B cell (primary cell): Measurements from ENCODE around the gene ADK. TPM values are rescaled to one million over a fixed set of nuclear protein-coding genes. Genes with fewer than 3 reads are reported as not detected.

ENCODE experiments used
- ATAC-seq: fragments of 200-7000 bp; cut with Tn5 transposase; one replicate; pipeline ENCODE4 v1.10.0; 2021; ENCODE audit warnings: low read depth, mild to moderate bottlenecking, moderate number of reproducible peaks, moderate library complexity
- CTCF ChIA-PET: fragments of 350-600 bp; sonication (Branson Sonifier 250); formaldehyde crosslinking; loops from one replicate; lab custom pipeline; 2021; ENCODE audit warnings: antibody characterized with exemption, inconsistent platforms; lab: Charles Lee
- POLR2A ChIA-PET: fragments of 350-600 bp; sonication (Branson Sonifier 250); formaldehyde crosslinking; loops from one replicate; lab custom pipeline; 2021; ENCODE audit warnings: antibody characterized with exemption; lab: Charles Lee
- DNase-seq: peaks from one replicate; pipeline ENCODE4 v3.0.0; 2013
- H2AFZ ChIP-seq: 2 replicates; pipeline ENCODE4 v1.6.1; 2012; ENCODE audit warnings: mild to moderate bottlenecking, low read depth, low read length; ENCODE audit not compliant: insufficient read depth, poor library complexity, severe bottlenecking
- H3K27ac ChIP-seq, 2 donors: 1 replicate in 1 of 2; 2 replicates in 1 of 2; pipeline ENCODE4 v1.5.1; 2012 to 2013; ENCODE audit warnings: low read length in 2 of 2, mild to moderate bottlenecking in 2 of 2, moderate library complexity in 1 of 2
- H3K27me3 ChIP-seq, 4 experiments: fragments of 200-600 bp in 1 of 4; sonication (generic) in 1 of 4; replicated peaks in 1 of 4; 1 replicate in 2 of 4; 2 replicates in 2 of 4; pipeline versions ENCODE4 v1.6.1 to v1.7.0; 2013 to 2016; ENCODE audit warnings: low read length in 3 of 4, mild to moderate bottlenecking in 2 of 4, mixed read lengths in 1 of 4, moderate library complexity in 1 of 4; ENCODE audit not compliant: insufficient read depth in 4 of 4, control insufficient read depth in 3 of 4; ENCODE audit errors: control extremely low read depth in 1 of 4
- H3K36me3 ChIP-seq, 2 experiments: replicated peaks in 1 of 2; 1 replicate in 1 of 2; 2 replicates in 1 of 2; pipeline versions ENCODE4 v1.6.1 to v1.7.1; 2013; ENCODE audit warnings: low read length in 1 of 2; ENCODE audit not compliant: insufficient read depth in 2 of 2, control insufficient read depth in 1 of 2; ENCODE audit errors: control extremely low read depth in 1 of 2, extremely low read depth in 1 of 2
- H3K4me1 ChIP-seq, 2 donors: fragments of 200-600 bp in 1 of 2; sonication (generic) in 1 of 2; 1 replicate in 1 of 2; 2 replicates in 1 of 2; pipeline versions ENCODE4 v1.5.1 to v1.6.1; 2013 to 2017; ENCODE audit warnings: low read length in 2 of 2; ENCODE audit not compliant: control insufficient read depth in 2 of 2, insufficient read depth in 2 of 2
- H3K4me2 ChIP-seq: replicated peaks from 2 replicates; pipeline ENCODE3; 2012; ENCODE audit warnings: mild to moderate bottlenecking, low read depth, low read length; ENCODE audit not compliant: poor library complexity, severe bottlenecking
- H3K4me3 ChIP-seq, 5 experiments: fragments of 200-600 bp in 1 of 5; sonication (generic) in 1 of 5; 1 replicate in 3 of 5; 2 replicates in 2 of 5; pipeline versions ENCODE4 v1.5.1 to v1.7.0; 2011 to 2016; ENCODE audit warnings: low read length in 4 of 5, mild to moderate bottlenecking in 4 of 5, low read depth in 2 of 5, control low read depth in 1 of 5, moderate library complexity in 1 of 5; ENCODE audit not compliant: insufficient read depth in 1 of 5; ENCODE audit errors: control extremely low read depth in 1 of 5, extremely low read depth in 1 of 5
- H3K79me2 ChIP-seq: fragments of 200-600 bp; sonication (generic); one replicate; pipeline ENCODE4 v1.6.0; 2016; ENCODE audit warnings: low read length; ENCODE audit not compliant: control insufficient read depth, insufficient read depth
- H3K9ac ChIP-seq: fragments of 200-600 bp; sonication (generic); 2 replicates; pipeline ENCODE4 v1.6.1; 2017; ENCODE audit warnings: mild to moderate bottlenecking, low read length, moderate library complexity
- H3K9me3 ChIP-seq, 3 donors: one replicate each; pipeline versions ENCODE4 v1.6.1 to v1.7.1; 2013; ENCODE audit warnings: low read length in 2 of 3; ENCODE audit not compliant: control insufficient read depth in 2 of 3, insufficient read depth in 1 of 3; ENCODE audit errors: control extremely low read depth in 1 of 3
- H4K20me1 ChIP-seq: 2 replicates; pipeline ENCODE4 v1.6.0; 2012; ENCODE audit warnings: mild to moderate bottlenecking, low read length; ENCODE audit not compliant: insufficient read depth, control insufficient read depth, poor library complexity, severe bottlenecking
- H3K27ac Mint-ChIP-seq: one replicate; pipeline ENCODE4 v1.8.0; 2021; ENCODE audit warnings: mixed read lengths
- H3K27me3 Mint-ChIP-seq: one replicate; pipeline ENCODE4 v1.8.0; 2021; ENCODE audit warnings: mixed read lengths
- H3K4me1 Mint-ChIP-seq: one replicate; pipeline ENCODE4 v1.8.0; 2021; ENCODE audit warnings: mixed read lengths
- H3K4me3 Mint-ChIP-seq: one replicate; pipeline ENCODE4 v1.8.0; 2021; ENCODE audit warnings: mixed read lengths
- H3K9me3 Mint-ChIP-seq: one replicate; pipeline ENCODE4 v1.8.0; 2022; ENCODE audit warnings: mixed read lengths; ENCODE audit not compliant: insufficient read depth
- EZH2 ChIP-seq: IDR thresholded peaks from 2 replicates; pipeline ENCODE4 v1.6.1; 2012; ENCODE audit warnings: borderline replicate concordance, low read depth, mild to moderate bottlenecking, moderate library complexity, low read length; ENCODE audit not compliant: insufficient read depth, poor library complexity, severe bottlenecking
- WGBS: methylation state at CpG from one replicate; pipeline ENCODE4 v1.1.5; 2013; ENCODE audit warnings: missing lambda C conversion rate; ENCODE audit not compliant: insufficient coverage; 5-methylcytosine and 5-hydroxymethylcytosine counted together
- intact Hi-C: fragments of 100-400 bp; cut with micrococcal nuclease; formaldehyde crosslinking; loops from one replicate; pipeline ENCODE4 v1.10.0; 2022
- polyA plus RNA-seq: library from polyadenylated mRNA; depleted of rRNA; stranded (reverse); fragments of >200 nt; gene quantifications from 2 replicates; pipeline ENCODE4 v1.2.3, GENCODE V29; 2012
- total RNA-seq, 2 donors: library from RNA; stranded (reverse); fragments of 120-200 nt in 1 of 2; gene quantifications; 1 replicate in 1 of 2; 2 replicates in 1 of 2; pipeline versions ENCODE4 v1.2.3 to v1.2.4, GENCODE V29; 2013 to 2022
- TF ChIP-seq, protein P1 (sequence below): fragments of 200-600 bp; IDR thresholded peaks from one replicate; pipeline ENCODE4 v1.8.0; 2022; ENCODE audit warnings: antibody characterized with exemption, mild to moderate bottlenecking

The ADK gene
- total and polyA plus RNA-seq, 2 donors (not counting 1 experiment from before 2014, with no cell fraction given) = 37.2 to 52.6 TPM

DNA sequence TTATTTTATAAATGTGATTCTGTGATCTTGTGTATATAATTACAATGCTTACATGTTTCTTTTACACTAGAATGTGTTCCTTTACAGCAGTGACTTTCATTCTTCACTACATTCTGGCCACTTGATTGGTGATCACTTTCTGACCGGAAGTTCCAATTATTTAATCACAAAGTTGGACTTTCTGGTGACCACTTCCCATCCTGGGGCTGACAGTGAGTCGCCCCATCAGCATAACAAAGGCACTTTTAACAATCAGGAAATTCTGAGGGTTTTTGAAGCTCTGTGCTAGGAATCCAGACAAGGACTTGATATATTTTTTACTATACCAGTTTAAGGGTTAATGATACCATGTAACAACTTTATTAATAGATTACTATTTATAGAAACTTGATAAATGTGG is 393.1 kb downstream of the ADK start:
- H4K20me1 ChIP-seq = no peaks in the 10 kb centered on the region
- no peaks in the 10 kb centered on the region for H3K9me3 ChIP-seq
- no peak overlapping the region for H3K4me2 ChIP-seq
- DNase-seq (no peak), ATAC-seq (no peak)
- WGBS = 83% methylated on average over 2 of the region's 2 CpGs
- Mint-ChIP-seq H3K9me3 (no peaks in the 10 kb centered on the region), H3K27me3 (no peaks in the 10 kb centered on the region), H3K4me1 (peaks cover 1% of the 10 kb centered on the region), H3K4me3 (no peak overlapping the region), H3K27ac (no peak overlapping the region)
- no peak overlapping the region for H3K27ac ChIP-seq
- intact Hi-C loops = no loop called here
- no peak overlapping the region for H3K4me3 ChIP-seq
- CTCF ChIA-PET = no interaction called here
- POLR2A ChIA-PET = no interaction called here
- no peak for TF ChIP-seq EZH2
- TF ChIP-seq, protein P1, sequence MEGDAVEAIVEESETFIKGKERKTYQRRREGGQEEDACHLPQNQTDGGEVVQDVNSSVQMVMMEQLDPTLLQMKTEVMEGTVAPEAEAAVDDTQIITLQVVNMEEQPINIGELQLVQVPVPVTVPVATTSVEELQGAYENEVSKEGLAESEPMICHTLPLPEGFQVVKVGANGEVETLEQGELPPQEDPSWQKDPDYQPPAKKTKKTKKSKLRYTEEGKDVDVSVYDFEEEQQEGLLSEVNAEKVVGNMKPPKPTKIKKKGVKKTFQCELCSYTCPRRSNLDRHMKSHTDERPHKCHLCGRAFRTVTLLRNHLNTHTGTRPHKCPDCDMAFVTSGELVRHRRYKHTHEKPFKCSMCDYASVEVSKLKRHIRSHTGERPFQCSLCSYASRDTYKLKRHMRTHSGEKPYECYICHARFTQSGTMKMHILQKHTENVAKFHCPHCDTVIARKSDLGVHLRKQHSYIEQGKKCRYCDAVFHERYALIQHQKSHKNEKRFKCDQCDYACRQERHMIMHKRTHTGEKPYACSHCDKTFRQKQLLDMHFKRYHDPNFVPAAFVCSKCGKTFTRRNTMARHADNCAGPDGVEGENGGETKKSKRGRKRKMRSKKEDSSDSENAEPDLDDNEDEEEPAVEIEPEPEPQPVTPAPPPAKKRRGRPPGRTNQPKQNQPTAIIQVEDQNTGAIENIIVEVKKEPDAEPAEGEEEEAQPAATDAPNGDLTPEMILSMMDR = no peak
- no peak overlapping the region for H2AFZ ChIP-seq
- H3K27me3 ChIP-seq = no peaks in the 10 kb centered on the region
- H3K79me2 ChIP-seq = no peaks in the 10 kb centered on the region
- no peaks in the 10 kb centered on the region for H3K36me3 ChIP-seq
- no peak overlapping the region for H3K9ac ChIP-seq
- no peaks in the 10 kb centered on the region for H3K4me1 ChIP-seq

DNA sequence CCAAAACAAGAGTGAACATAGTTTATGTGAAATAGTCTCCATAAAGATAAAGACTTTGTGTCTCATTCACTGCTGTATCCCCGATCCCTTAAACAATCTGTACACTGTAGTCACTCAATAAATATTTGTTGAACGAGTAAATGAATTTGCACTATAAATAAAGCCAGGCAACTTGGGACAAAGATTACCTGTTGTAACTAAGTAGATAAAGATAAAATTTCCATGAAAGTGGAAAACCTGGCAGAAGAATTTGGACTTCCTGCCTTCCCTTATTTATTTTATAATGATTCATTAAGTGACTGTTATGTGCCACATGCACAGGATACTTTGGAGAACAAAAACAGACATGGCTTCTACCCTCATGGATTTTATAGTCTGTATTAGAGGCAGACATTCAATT is 397.7 kb downstream of the ADK start:
- ATAC-seq (no peak), DNase-seq (no peak)
- intact Hi-C loops = no loop called here
- Mint-ChIP-seq H3K27ac (no peak overlapping the region), H3K4me3 (no peak overlapping the region), H3K4me1 (no peaks in the 10 kb centered on the region), H3K27me3 (no peaks in the 10 kb centered on the region), H3K9me3 (no peaks in the 10 kb centered on the region)
- Histone ChIP-seq H3K36me3 (no peaks in the 10 kb centered on the region), H3K27ac (no peak overlapping the region), H3K4me2 (no peak overlapping the region), H4K20me1 (no peaks in the 10 kb centered on the region), H3K9me3 (no peaks in the 10 kb centered on the region), H3K4me3 (no peak overlapping the region), H2AFZ (no peak overlapping the region), H3K27me3 (no peaks in the 10 kb centered on the region), H3K9ac (no peak overlapping the region), H3K79me2 (no peaks in the 10 kb centered on the region), H3K4me1 (no peaks in the 10 kb centered on the region)
- POLR2A ChIA-PET = no interaction called here
- CTCF ChIA-PET = no interaction called here
- no peak for TF ChIP-seq EZH2
- TF ChIP-seq, protein P1 = no peak
- WGBS = no CpG with 5 or more reads among the region's 2 CpGs
